Body of pancreas (tissue), 4 donors: ENCODE data around the gene HIPK3.

ENCODE experiments used
- CTCF ChIP-seq, 7 experiments: fragments of 450-650 bp in 4 of 7; fragments of 200-600 bp in 3 of 7; sonication (generic) in 3 of 7; IDR thresholded peaks; one replicate each; pipeline ENCODE4 v1.5.1; 2016 to 2019; ENCODE audit warnings: antibody characterized with exemption in 7 of 7
- POLR2A ChIP-seq, 3 donors: fragments of 450-650 bp; IDR thresholded peaks; one replicate each; pipeline ENCODE4 v1.6.1; 2016; ENCODE audit warnings: antibody characterized with exemption in 3 of 3, mild to moderate bottlenecking in 2 of 3

- TF ChIP-seq CTCF (IDR thresholded peaks at IDR 0.05) = no peak
- no peak for TF ChIP-seq POLR2A (IDR thresholded peaks at IDR 0.05)
These were observed 13.9 kb downstream of the HIPK3 start for GRCh38 chr11:33271059-33271458.
